IPS DF 4.7 (cell line): ENCODE measurements around the gene ANKS1B.

Experiments
- DNase-seq: peaks from one replicate; pipeline ENCODE4 v3.0.0-alpha.2; 2013; ENCODE audit warnings: low spot score; ENCODE audit errors: extremely low read depth

Gene ANKS1B

GRCh38 chr12:99960311-99960710 is 24.4 kb downstream of the ANKS1B start:
- DNase-seq, result no peak

GRCh38 chr12:99959549-99960170 is 25.1 kb downstream of the ANKS1B start:
- DNase-seq, result no peak

GRCh38 chr12:99957866-99958466 is 26.8 kb downstream of the ANKS1B start:
- no peak for DNase-seq

GRCh38 chr12:99954724-99955123 is 30.0 kb downstream of the ANKS1B start:
- no peak for DNase-seq

GRCh38 chr12:99948370-99948769 is 36.4 kb downstream of the ANKS1B start:
- no peak for DNase-seq

GRCh38 chr12:99946131-99946530 is 38.6 kb downstream of the ANKS1B start:
- DNase-seq, result no peak

GRCh38 chr12:99935608-99936007 is 49.1 kb downstream of the ANKS1B start:
- DNase-seq, result no peak

GRCh38 chr12:99926511-99927169 is 58.1 kb downstream of the ANKS1B start:
- no peak for DNase-seq

GRCh38 chr12:99920353-99920960 is 64.3 kb downstream of the ANKS1B start:
- no peak for DNase-seq

- no peak for DNase-seq
These were observed 66.9 kb downstream of the ANKS1B start for GRCh38 chr12:99917711-99918402.

GRCh38 chr12:99916555-99916954 is 68.2 kb downstream of the ANKS1B start:
- no peak for DNase-seq

GRCh38 chr12:99915251-99916082 is 69.3 kb downstream of the ANKS1B start:
- no peak for DNase-seq

- no peak for DNase-seq
These were observed 70.5 kb downstream of the ANKS1B start for GRCh38 chr12:99914206-99914605.

- DNase-seq, result no peak
These were observed 72.8 kb downstream of the ANKS1B start for GRCh38 chr12:99911967-99912366.

- DNase-seq, result no peak
These were observed 73.7 kb downstream of the ANKS1B start for GRCh38 chr12:99911081-99911480.

- DNase-seq, result no peak
These were observed 74.4 kb downstream of the ANKS1B start for GRCh38 chr12:99910342-99910741.

- no peak for DNase-seq
These were observed 77.8 kb downstream of the ANKS1B start for GRCh38 chr12:99906786-99907579.

GRCh38 chr12:99901181-99901580 is 83.6 kb downstream of the ANKS1B start:
- DNase-seq, result no peak

- DNase-seq, result no peak
These were observed 86.1 kb downstream of the ANKS1B start for GRCh38 chr12:99898645-99899044.

GRCh38 chr12:99879439-99879838 is 105.3 kb downstream of the ANKS1B start:
- DNase-seq, result no peak
